Measurements from ENCODE around the gene ALKBH1.

- no peak for TF ChIP-seq CTCF (conservative IDR thresholded peaks at IDR 0.05; ENCODE audit: low read length)
- TF ChIP-seq EZH2phosphoT487 (IDR thresholded peaks at IDR 0.05; ENCODE audit: borderline replicate concordance, low read depth, low read length): no peak
Measured at GRCh38 chr14:77741438-77741837, 33.6 kb upstream of the ALKBH1 start.
